Measurements from ENCODE around the gene EEF1AKMT1. TPM values are rescaled to one million over a fixed set of nuclear protein-coding genes. Genes with fewer than 3 reads are reported as not detected.

The EEF1AKMT1 gene
- total RNA-seq, 4 donors from 2014 or later: 1.4 to 3.6 (median 2.2) TPM; not detected in 1

DNA sequence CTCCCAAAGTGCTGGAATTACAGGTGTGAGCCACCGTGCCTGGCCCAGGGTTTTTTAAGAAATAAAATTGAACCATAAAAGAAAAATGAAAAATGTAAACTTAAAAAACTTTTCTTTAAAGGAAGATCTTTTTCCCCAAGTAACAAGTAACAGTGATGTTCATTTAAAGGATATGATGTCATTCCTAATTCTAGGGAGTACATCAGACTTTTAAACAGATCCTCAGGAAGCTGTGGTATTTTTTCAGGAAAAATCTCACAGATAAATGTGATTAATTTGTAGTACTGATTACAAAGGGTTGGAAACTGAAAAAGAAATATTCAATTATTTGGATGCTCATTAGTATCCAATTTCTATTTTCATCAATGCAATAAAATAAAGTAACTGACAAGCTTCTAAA lies 14.6 kb upstream of the EEF1AKMT1 start:
- DNase-seq: no peak
- Histone ChIP-seq H3K27me3 (no peaks in the 10 kb centered on the region), H3K4me1 (no peaks in the 10 kb centered on the region), H3K27ac (no peak overlapping the region), H3K9me3 (no peaks in the 10 kb centered on the region), H3K4me3 (no peak overlapping the region), H3K36me3 (peaks cover 0 to 13% (median 0%) of the 10 kb centered on the region in 3 donors)
- TF ChIP-seq, protein P1, sequence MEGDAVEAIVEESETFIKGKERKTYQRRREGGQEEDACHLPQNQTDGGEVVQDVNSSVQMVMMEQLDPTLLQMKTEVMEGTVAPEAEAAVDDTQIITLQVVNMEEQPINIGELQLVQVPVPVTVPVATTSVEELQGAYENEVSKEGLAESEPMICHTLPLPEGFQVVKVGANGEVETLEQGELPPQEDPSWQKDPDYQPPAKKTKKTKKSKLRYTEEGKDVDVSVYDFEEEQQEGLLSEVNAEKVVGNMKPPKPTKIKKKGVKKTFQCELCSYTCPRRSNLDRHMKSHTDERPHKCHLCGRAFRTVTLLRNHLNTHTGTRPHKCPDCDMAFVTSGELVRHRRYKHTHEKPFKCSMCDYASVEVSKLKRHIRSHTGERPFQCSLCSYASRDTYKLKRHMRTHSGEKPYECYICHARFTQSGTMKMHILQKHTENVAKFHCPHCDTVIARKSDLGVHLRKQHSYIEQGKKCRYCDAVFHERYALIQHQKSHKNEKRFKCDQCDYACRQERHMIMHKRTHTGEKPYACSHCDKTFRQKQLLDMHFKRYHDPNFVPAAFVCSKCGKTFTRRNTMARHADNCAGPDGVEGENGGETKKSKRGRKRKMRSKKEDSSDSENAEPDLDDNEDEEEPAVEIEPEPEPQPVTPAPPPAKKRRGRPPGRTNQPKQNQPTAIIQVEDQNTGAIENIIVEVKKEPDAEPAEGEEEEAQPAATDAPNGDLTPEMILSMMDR (IDR thresholded peaks at IDR 0.05): no peak
- no peak for TF ChIP-seq POLR2A (IDR thresholded peaks at IDR 0.05)

DNA sequence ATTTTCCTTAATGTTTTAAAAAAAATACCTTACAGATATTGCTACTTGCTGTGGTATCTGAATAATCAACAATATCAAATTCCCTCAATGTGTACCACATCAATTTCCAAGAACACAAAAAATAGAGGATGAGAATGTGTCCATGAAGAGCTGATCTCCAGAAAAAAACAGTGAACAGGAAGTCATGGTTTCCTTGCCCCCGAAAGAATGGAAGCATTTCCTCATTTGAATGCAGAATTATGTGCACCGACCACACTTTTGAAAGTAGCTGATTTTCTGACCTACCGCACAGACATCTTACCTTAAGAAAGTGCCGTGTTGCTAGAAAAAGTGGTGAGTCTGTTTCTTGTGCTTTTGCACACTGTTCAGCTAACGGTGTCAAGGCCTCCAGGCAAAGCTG lies 13.4 kb upstream of the EEF1AKMT1 start:
- Histone ChIP-seq H3K27ac (no peak overlapping the region), H3K4me1 (no peaks in the 10 kb centered on the region), H3K9me3 (no peaks in the 10 kb centered on the region), H3K4me3 (no peak overlapping the region), H3K36me3 (peaks cover 0 to 24% (median 0%) of the 10 kb centered on the region in 3 donors), H3K27me3 (no peaks in the 10 kb centered on the region)
- no peak for DNase-seq
- TF ChIP-seq, protein P1 (IDR thresholded peaks at IDR 0.05): no peak
- TF ChIP-seq POLR2A (IDR thresholded peaks at IDR 0.05): no peak

DNA sequence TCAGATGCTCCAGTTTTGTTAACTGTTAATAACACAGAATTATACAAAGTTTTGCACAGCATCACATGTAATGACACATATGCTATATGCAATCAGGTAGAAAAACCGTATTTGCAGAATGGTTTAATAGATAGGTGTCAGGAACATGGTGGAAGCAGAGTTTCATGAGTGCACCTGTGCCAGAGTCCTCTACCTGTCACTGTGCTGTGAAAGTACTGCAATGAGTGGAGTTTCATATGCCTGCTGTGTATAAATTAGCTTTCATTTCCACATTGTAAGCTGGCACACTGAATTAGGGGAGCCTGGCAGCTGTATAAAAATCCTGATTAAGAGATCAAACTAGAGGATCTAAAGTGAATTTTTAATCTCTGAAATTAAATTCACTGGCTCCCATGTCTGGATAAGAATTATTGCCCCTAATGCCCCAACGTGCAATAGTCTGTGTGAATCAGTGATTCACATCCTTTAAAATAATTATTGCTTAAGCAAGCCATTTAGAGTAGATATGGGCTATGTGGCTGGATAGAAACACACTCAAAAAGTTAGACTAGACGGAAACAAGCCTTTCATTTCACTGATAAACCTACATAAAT lies 8.5 kb upstream of the EEF1AKMT1 start:
- Histone ChIP-seq H3K36me3 (peaks cover 0 to 25% (median 0%) of the 10 kb centered on the region in 3 donors), H3K4me1 (no peaks in the 10 kb centered on the region), H3K27ac (no peak overlapping the region), H3K9me3 (no peaks in the 10 kb centered on the region), H3K27me3 (no peaks in the 10 kb centered on the region), H3K4me3 (no peak overlapping the region)
- TF ChIP-seq POLR2A (IDR thresholded peaks at IDR 0.05): no peak
- TF ChIP-seq, protein P1 (IDR thresholded peaks at IDR 0.05): no peak
- DNase-seq: no peak

GRCh38 chr13:20780317-20780716 lies 6.6 kb upstream of the EEF1AKMT1 start:
- Histone ChIP-seq H3K4me3 (no peak overlapping the region), H3K4me1 (no peaks in the 10 kb centered on the region), H3K9me3 (no peaks in the 10 kb centered on the region), H3K27me3 (no peaks in the 10 kb centered on the region), H3K27ac (no peak overlapping the region), H3K36me3 (peaks cover 0 to 25% (median 0%) of the 10 kb centered on the region in 3 donors)
- DNase-seq: no peak
- no peak for TF ChIP-seq POLR2A (IDR thresholded peaks at IDR 0.05)
- TF ChIP-seq, protein P1 (IDR thresholded peaks at IDR 0.05): no peak

- Histone ChIP-seq H3K36me3 (peaks cover 0 to 20% (median 0%) of the 10 kb centered on the region in 3 donors), H3K27me3 (no peaks in the 10 kb centered on the region), H3K9me3 (no peaks in the 10 kb centered on the region), H3K4me1 (no peaks in the 10 kb centered on the region), H3K4me3 (no peak overlapping the region), H3K27ac (no peak overlapping the region)
- no peak for DNase-seq
- no peak for TF ChIP-seq POLR2A (IDR thresholded peaks at IDR 0.05)
- TF ChIP-seq, protein P1 (IDR thresholded peaks at IDR 0.05): no peak
These were observed 5.6 kb upstream of the EEF1AKMT1 start for GRCh38 chr13:20779405-20779804.

Measured in Peyer's patch (tissue), 4 donors.